ENCODE data around the gene GTPBP6.

The GTPBP6 gene, protein sequence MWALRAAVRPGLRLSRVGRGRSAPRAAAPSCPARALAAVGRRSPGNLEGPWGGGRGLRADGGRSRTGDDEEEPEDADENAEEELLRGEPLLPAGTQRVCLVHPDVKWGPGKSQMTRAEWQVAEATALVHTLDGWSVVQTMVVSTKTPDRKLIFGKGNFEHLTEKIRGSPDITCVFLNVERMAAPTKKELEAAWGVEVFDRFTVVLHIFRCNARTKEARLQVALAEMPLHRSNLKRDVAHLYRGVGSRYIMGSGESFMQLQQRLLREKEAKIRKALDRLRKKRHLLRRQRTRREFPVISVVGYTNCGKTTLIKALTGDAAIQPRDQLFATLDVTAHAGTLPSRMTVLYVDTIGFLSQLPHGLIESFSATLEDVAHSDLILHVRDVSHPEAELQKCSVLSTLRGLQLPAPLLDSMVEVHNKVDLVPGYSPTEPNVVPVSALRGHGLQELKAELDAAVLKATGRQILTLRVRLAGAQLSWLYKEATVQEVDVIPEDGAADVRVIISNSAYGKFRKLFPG

DNA sequence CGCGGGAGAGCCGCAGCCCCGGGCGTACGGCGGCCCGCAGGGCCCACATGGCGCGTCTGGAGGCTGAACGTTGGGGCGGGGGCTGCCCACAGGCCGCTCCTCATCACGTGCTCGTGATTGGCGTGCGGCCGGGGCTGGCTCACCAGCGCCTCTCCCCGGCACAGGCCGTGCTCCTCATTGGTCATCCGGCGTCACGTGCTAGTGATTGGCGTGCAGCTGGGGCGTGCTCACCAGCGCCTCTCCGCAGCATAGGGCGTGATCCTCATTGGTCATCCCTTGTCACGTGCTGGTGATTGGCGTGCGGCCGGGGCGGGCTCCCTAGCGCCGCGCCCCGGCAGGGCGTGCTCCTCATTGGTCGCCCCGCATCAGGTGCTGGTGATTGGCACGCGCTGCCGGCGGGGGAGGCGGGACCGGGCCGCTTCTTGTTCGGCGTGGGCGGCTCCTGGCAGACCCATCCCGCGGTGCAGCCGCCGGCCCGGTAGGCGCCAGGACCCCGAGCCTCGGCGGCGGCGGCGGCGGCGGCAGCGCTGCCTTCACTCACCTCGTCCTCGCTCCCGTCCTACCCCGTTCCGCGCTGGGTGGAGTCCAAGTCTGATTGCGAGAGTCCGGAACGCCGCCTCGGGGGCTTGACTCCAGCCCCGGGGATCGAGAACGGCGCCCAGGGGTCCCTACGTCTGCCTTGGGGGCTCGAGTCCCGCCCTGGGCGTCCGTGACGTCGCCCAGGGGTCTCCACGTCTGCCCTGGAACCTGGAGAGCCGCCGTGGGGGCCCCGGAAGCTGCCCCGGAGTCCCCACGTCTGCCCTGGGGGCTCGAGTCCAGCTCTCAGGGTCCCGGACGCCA lies at the start of gene GTPBP6:
Gene GTPBP6 (minus strand): TSS at position 58 of the 840 bp plus-strand sequence. CDS start 9 bp downstream, at position 49.
- DNase-seq (ENCODE audit: low spot score) = peak; percentile 100

DNA sequence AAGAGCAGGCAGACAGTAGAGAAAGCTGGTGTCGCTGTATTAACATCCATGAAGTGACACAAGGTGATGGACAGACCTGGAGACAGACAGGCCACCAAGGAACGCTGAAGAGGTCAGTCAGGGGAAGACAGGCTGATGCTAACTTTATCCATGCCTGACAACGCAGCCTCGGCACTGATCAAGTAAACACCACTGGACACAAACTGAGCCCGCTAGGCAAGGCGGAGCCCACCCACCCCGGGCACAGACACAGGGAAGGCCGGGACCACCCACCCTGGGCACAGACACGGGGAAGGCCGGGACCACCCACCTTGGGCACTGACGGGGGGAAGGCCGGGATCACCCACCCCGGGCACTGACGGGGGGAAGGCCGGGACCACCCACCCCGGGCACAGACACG lies 49.3 kb upstream of the GTPBP6 start:
- DNase-seq (ENCODE audit: low spot score) = no peak

DNA sequence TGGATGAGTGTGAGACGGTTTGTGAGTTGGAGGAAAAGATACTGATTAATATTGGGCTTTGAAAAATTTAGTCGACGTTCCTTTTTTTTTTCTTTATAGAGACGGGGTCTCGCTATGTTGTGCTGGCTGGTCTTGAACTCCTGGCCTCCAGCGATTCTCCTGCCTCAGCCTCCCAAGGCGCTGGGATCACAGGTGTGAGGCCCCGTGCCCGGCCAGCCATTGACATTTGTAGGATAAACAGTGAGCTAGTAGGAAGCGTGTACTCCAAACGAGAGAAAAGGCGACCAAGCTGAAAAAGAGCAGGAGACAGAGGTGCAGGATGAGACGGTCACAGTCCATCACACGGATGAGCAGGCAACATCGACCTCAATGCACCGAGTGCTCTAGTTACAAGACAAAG lies 48.8 kb upstream of the GTPBP6 start:
- no peak for DNase-seq (ENCODE audit: low spot score)

DNA sequence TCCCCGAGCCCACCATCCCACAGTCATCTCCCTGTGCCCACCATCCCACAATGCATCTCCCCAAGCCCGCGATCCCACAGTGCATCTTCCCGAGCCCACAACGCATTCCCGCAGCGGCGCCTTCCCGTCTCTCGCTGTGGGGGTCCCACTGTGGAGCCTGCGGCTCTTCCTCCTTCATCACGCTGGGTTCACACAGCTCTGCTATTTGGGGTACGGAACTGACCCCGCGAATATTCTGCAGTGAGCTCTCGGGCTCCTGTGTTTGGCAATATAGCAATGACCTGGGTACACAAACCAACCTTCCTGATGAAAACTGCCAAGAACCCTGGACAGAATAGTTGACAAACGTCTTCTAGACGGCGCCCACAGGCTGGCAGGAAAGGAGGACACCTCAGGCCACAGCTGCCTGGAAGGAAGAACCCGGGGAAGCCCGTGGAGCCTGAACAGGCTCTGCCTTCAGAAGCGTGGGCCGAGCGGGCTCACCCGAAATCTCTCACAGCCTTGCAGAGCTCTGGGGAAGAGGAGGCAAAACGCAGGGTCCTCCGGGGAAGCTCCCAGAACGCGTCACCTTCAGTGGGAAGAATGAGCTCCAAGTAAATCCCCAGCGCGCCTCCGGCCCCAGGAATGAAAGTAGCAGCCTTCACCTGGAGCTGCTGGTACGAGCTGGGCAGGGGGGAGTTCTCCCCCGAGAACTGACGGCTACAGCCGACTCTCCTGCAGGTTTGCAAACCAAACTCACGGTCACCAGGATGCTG lies 45.2 kb upstream of the GTPBP6 start:
- DNase-seq (ENCODE audit: low spot score) = no peak

DNA sequence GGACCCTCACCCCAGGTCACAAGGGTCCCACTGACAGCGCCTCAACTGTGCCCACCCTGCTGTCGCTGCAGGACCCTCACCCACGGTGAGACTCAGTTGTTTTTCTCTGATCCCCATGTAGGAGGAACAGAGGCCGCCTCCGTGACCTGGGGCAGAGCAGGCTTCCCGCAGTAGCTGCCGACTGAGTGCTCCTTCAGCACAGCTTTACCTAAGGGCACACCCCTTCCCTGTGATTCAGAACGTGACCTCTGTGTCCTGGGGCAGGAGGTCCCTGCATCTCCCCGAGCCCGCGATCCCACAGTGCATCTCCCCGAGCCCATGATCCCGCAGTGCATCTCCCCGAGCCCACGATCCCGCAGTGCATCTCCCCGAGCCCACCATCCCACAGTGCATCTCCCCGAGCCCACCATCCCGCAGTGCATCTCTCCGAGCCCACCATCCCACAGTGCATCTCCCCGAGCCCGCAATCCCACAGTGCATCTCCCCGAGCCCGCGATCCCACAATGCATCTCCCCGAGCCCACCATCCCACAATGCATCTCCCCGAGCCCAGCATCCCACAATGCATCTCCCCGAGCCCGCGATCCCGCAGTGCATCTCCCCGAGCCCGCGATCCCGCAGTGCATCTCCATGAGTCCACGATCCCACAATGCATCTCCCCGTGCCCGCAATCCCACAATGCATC lies 44.5 kb upstream of the GTPBP6 start:
- DNase-seq (ENCODE audit: low spot score) = no peak

DNA sequence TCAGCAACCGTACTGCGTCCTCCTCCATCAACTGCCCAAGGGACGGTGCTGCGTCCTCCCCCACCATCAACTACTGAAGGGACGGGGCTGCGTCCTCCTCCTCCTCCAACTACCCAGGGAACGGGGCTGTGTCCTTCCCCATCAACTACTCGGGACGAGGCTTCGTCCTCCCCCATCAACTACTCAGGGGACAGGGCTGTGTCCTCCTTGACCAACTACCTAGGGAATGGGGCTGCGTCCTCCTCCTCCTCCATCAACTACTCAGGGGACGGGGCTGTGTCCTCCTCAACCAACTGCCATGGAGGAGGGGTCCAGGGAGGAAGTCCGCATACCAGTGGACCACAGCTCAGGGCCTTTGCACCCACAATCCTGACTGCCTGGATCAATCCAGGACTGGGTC lies 43.8 kb upstream of the GTPBP6 start:
- no peak for DNase-seq (ENCODE audit: low spot score)

DNA sequence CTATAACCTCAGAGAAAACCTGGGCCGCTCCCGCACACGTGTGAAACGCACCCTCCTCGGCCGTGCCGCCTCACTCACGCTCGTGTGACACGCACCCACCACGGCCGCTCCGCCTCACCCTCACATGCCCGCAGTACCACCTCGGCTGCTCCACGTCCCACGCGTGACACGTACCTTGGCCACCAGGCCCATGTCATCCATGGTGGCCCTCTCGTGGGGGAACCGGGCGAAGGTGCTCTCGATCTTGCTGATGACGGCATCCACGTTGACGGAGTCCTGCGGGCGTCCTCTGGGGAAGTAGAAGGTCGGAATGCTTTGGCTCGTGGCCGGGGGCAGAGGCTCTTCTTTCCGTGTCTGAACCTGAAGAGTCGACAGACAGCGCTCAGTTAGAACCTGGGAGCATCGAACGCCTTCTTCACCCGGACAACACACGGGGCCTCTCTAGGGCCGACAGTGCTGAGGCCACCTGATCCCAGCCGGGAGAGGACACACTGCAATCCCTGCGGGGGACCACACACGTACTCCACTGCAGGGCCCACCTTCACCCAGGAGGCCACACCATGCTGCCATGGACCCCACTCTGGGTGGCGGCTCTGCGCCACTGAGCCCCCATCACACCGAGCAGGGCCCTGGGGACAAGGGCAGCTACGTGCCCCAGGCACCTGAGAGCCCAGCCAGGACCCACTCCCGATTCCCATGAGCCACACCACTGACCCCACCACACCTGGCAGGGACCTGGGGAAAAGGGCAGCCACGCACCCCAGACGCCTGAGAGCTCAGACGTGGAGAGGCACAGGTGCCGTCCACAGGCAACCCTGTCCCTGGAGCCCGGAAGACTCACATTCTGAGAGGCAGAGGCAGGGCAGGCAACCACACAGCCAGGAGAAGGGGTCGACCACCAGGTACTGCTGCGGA lies 42.9 kb upstream of the GTPBP6 start:
- no peak for DNase-seq (ENCODE audit: low spot score)

DNA sequence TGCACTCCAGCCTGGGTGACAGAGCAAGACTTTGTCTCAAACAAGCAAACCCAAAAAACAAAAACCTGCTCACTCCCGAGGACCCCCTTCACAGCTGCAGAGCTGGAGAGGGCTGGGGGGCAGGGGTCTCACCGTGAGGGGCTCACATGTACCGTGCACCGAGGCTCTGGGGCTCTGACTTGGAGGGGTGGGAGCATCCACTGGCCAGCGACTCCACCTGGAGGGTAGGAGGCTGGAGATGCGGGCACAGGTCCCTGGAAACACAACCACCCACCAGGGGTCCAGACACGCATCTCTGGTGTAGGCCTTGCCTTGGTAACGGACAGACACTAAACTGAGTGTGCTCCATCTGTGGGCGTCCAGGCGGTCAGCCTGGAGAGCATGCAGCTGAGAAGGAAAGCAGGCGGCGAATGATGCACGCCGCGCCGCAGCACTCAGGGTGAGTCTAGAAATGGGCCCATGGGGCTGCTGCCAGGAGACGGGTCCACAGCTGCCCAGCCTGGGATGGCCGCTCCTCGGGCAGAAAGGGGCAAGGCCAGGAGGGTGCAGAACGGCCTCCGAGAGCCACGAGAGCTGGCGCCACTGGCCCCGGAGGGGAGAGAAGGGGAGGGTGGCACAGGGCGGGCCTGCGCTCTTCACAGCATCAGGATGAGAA lies 42.0 kb upstream of the GTPBP6 start:
- DNase-seq (ENCODE audit: low spot score) = no peak

DNA sequence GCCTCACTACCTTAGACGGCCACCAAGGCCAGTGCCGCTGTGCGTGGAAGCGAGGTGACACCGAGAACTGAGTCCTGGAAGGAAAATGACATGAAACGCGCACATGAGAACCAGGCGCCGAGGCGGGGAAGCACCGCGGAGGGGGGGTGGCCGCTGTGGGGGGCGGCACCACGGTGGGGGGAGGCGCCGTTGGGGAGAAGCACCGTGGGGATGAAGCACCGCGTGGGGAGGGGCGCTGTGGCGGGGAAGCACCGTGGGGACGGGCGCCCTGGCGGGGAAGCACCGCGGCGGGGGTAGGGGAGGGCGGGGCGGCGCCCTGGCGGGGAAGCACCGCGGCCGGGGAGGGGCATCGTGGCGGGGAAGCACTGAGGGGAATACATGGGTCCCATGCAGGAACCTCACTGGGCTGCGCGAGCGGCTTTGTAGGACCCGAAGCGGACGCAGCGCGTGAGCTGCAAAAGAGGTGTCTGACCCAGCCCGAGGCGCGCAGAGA lies 40.1 kb upstream of the GTPBP6 start:
- no peak for DNase-seq (ENCODE audit: low spot score)

DNA sequence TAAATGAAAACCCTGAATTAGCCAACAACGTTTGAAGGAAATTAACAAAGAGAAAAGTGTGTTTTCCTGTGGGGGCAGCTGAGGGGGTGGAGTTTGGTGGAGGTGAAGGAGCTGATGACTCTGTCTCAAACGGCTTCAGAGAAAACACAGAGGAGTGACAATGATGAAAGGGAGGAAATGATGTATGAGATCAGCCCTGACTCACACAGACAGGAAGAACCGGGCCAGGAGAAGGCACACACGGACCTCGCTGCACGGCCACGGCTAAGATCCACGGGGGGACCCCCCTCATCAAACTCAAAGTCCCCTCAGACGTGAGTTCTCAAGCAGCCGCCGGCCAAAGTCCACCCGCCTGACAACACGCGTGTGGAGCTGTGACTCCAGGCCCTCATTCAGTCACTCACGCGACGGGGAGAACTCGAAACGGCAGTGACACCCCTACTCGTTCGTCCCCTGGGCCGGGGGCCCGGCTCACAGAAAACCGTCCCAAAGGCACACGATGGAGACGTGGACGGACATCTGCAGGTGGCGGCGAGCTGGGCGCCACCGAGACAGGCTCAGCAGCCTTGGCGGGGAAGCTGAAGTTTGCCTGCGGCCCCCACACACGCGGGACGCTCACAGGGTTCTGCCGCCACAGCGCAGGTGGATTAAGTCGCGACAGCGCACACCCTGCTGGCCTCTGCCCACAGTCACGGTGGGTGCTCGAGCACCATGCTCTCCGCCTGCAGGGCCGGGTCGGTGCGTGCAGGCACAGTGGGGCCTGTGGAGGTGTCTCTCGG lies 39.3 kb upstream of the GTPBP6 start:
- no peak for DNase-seq (ENCODE audit: low spot score)

DNA sequence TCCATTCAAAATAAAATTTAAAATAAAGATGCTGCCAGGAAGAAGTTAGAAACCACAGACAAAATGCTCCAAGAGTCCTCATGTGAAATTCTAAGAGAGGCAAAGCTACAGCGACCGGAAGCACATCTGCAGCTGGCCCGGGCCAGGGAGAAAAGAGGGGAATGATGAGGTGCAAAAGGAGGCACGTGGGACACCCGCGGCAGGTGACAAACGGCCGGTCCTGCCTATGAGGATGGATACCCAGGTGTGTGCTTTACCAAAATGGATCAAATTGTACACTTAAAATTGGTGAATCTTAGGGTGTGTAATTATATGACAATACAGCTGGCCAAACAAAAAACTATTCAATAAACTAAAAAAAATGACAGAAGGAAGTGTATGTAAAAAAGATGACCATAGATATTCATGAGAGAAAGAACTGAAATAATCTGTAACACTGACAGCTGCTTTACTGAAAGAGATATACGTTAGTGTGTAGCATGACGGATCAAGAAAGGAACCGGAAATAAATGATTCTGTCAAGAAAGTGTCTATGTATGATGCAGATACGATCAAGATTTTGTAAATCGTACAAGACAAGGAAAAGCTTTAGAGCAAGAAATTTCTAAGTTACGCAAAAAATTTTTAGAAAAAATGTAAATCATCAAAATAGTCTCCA lies 38.6 kb upstream of the GTPBP6 start:
- no peak for DNase-seq (ENCODE audit: low spot score)

DNA sequence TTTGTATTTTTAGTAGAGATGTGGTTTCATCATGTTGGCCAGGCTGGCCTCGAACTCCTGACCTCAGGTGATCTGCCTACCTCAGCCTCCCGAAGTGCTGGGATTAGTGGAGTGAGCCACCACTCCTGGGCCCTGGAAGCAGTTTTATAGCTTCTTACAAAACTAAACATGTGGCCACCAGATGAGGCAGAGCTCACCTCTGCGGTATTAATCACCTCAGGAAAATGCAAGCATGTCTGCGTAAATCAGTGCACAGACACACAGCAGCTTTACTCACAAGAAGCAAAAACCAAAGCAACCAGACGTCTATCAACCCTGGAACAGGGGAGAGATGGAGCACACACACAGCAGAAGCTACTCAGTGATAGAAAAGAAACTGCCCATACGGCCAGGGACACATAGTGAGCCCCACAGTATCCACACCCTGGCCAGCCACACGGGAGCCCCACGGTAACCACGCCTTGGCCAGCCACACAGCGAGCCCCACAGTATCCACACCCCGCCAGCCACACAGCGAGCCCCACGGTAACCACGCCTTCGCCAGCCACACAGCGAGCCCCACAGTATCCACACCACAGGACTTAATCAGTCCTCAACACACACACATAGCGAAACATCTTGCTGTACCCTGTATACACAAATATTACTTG lies 37.9 kb upstream of the GTPBP6 start:
- no peak for DNase-seq (ENCODE audit: low spot score)

DNA sequence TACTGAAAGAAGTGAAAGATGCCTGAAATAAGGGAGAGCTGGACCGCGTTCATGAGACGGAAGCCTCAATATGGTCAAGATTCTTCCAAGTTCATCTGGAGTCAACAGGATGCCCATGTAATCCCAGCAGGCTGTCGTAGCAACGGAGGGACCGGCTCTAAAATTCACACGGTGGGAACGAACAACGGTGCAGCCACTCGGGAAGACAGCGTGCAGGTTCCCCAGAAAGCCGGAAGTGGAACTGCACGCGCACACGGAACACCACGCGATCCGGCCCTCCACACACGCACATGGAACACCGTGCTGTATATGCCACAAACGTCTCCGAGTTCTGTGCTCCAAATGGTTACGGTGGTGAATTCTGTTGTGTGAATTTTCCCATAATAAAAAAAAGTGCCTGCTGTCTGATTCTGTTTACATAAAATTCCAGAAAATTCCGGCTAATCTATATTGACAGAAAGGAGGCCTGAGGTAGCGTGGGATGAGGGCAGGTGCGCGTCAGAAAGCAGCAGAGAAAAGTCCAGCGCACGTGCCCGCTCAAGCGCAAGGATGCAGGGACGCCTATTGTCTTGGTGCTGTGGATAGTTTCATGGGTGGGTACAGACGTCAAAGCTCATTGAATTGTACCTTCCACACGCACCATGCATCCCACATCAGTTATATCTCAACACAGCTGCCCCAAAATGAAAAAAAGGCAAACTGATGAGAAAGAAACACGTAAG lies 36.9 kb upstream of the GTPBP6 start:
- no peak for DNase-seq (ENCODE audit: low spot score)

DNA sequence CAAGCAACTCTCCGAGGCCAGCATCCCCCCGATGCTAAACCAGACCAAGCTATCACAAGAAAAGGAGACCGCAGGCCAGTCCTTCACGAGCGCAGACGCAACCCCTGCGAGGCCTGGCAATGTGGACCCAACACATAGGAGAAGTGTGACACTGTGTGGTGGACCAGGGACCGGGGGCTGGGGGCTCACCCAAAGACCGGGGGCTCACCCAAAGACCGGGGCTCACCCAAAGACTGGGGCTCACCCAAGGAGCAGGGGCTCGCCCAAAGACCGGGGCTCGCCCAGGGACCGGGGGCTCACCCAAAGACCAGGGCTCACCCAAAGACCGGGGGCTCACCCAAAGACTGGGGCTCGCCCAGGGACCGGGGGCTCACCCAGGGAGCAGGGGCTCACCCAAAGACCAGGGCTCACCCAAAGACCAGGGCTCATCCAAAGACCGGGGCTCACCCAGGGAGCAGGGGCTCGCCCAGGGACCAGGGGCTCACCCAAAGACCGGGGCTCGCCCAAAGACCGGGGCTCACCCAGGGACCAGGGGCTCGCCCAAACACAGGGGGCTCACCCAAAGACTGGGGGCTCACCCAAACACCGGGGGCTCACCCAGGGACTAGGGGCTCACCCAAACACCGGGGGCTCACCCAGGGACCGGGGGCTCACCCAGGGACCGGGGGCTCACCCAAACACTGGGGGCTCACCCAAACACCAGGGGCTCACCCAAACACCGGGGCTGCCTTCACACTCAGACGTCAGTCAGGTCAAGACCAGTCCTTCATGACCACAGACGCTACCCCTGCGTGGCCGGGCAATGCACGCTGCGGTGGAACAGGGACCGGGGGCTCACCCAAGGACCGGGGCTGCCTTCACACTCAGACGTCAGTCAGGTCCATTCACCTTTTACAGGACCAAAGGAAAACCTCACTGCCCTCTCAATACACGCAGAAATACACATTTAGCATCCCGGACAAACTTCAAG lies 35.3 kb upstream of the GTPBP6 start:
- no peak for DNase-seq (ENCODE audit: low spot score)

DNA sequence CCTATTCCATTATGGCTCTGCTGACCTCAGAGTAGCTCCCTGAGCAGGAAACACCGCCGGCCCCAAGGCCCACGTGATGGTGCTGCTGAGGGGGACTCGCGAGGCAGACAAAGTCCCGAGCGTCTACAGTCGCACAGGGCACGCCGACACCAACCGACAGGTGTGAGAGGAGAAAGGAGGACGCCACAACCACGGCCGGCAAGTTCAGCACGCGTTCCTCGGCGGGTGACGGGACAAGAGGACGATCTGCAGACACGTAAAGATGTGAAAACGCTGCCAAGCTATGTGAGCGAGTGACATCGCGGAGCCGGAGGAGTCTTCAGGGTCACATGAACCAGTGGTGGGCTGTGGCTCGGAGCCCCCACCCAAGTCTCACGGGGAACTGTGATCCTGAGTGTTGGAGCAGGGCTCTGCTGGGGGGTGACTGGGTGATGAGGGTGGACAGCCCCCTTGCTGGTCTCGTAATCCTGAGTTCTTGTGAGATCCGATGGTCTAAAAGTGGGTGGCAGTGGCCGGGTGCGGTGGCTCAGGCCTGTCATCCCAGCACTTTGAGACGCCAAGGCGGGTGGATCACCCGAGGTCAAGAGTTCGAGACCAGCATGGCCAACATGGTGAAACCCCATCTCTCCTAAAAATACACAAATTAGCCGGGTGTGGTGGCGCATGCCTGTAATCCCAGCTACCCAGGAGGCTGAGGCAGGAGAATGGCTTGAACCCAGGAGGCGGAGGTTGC lies 34.2 kb upstream of the GTPBP6 start:
- no peak for DNase-seq (ENCODE audit: low spot score)

All from putamen (tissue), 1 donor.